ENCODE measurements around the gene DDX39A.
"Not testable (repeated sequence)": the region's sequence is repeated elsewhere in the genome, so short reads cannot be mapped to it uniquely, and the experiment has no call there.

Gene DDX39A

DNA sequence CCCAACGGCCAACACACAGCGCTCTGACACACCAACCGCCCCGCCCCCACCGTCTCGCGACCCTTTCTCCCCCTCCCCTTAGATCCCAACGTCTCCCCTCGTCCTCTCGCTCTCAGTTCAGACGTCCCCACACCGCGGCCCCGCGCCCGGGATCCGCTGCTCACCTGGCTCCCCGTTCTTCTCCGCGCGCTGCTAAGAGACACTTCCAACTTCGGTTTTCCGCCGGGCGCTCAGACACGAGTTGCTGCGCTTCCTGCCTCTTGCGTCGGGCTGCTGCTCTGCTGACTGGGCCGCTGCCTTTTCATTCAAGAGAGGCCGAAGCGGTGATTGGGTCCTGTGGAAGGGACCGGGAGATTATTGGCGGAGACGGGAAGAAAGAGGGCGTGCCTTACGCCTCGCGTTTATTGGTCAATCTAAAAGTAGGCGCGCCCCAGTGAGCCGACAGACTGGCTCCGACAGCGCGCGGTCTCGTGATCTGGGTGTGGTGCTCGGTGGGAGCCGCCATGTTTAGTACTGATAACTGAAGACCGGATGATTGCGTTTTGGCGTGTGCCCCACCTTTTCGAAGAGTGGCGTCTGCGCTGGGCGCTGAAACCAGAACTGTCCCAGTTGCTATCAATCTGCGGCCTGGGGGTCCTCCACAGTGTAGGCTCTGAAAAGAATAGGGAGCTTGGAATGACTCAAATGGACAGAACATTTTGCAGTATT is at the start of gene DDX39A:
Gene DDX39A (minus strand): TSS at position 236 of the 708 bp plus-strand sequence. CDS start 6,121 bp downstream, outside the sequence.
- Mint-ChIP-seq H3K36me3 (ENCODE audit: low read depth) (peaks cover 42% of the 10 kb centered on the region), H3K9me3 (no peaks in the 10 kb centered on the region), H3K27me3 (no peaks in the 10 kb centered on the region), H3K4me3 (peak within 1 kb of the TSS; percentile 95), H3K27ac (peak within 1 kb of the TSS; percentile 96), H3K4me1 (ENCODE audit: low read depth) (peaks cover 48% of the 10 kb centered on the region)
- intact Hi-C loops (cut with micrococcal nuclease), result no loop called here

DNA sequence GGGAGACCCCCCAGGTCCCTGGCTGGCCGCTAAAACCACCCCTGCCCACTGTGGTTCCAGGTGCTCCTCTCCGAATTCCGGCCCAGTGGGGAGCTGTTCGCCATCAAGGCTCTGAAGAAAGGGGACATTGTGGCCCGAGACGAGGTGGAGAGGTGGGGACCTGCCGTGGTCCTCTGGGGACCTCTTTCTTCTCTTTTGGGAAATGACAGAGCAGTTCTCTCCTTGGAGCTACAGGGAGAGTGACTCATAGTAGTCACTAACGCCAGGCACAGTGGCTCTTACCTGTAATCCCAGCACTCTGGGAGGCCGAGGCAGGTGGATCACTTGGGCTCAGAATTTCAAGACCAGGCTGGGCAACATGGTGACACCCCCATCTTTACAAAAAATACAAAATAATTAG is 48.7 kb upstream of the DDX39A start:
- H3K36me3 Mint-ChIP-seq (ENCODE audit: low read depth), result peaks cover 94% of the 10 kb centered on the region

DNA sequence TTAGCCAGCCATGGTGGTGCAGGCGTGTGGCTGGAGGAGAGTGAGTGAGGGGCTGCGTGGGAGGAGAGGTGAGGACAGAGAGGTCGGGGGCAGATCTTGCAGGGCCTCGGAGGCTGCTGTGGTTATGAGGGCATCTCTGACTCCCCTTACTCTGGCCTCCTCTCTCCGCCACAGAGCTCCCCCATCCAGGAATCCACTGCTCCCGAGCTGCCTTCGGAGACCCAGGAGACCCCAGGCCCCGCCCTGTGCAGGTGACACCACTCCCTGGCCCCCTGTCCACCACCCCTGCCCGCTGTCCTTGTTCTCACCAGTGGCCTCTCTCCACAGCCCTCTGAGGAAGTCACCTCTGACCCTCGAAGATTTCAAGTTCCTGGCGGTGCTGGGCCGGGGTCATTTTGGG is 48.2 kb upstream of the DDX39A start:
- Mint-ChIP-seq H3K4me3 (no peak overlapping the region), H3K27ac (no peak overlapping the region), H3K4me1 (ENCODE audit: low read depth) (peaks cover 9% of the 10 kb centered on the region), H3K9me3 (no peaks in the 10 kb centered on the region), H3K36me3 (ENCODE audit: low read depth) (peaks cover 98% of the 10 kb centered on the region), H3K27me3 (peaks cover 10% of the 10 kb centered on the region)
- intact Hi-C loops (cut with micrococcal nuclease), result no loop called here

More for the DNA sequence above, 48.7 kb upstream of the DDX39A start:
- Mint-ChIP-seq H3K27ac (no peak overlapping the region), H3K9me3 (no peaks in the 10 kb centered on the region), H3K27me3 (peaks cover 14% of the 10 kb centered on the region), H3K4me3 (no peak overlapping the region), H3K4me1 (ENCODE audit: low read depth) (peaks cover 14% of the 10 kb centered on the region)
- intact Hi-C loops (cut with micrococcal nuclease), result no loop called here

DNA sequence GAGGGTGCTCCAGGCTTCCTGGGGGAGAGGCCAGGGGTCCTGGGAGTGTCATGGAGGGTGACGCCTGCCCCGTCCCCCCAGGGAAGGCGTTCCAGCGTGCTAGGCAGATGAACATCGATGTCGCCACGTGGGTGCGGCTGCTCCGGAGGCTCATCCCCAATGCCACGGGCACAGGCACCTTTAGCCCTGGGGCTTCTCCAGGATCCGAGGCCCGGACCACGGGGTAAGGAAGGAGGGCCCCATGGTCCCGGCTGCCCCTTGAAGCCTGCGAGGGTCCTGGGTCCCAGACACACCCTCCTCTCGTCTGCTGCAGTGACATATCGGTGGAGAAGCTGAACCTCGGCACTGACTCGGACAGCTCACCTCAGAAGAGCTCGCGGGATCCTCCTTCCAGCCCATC is 44.6 kb upstream of the DDX39A start:
- H3K27me3 Mint-ChIP-seq, result no peaks in the 10 kb centered on the region
- no peak overlapping the region for H3K4me3 Mint-ChIP-seq
- H3K9me3 Mint-ChIP-seq, result no peaks in the 10 kb centered on the region
- intact Hi-C loops (cut with micrococcal nuclease), result no loop called here
- H3K4me1 Mint-ChIP-seq (ENCODE audit: low read depth), result peaks cover 12% of the 10 kb centered on the region
- peaks cover 100% of the 10 kb centered on the region for H3K36me3 Mint-ChIP-seq (ENCODE audit: low read depth)
- H3K27ac Mint-ChIP-seq, result no peak overlapping the region

DNA sequence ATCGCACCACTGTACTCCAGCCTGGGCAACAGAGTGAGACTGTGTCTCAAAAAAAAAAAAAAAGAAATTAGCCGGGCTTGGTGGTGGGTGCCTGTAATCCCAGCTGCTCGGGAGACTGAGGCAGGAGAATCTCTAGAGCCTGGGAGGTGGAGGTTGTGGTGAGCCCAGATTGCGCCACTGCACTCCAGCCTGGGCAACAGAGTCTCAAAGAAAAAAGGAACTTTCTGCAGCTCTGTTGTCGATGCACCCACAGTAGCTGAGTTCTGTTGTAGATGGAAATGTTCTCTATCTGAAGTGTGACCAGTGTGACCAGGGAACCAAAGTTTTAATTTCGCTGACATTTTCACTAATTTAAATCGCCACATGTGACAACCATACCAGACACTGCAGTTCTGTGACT is 43.3 kb upstream of the DDX39A start:
- H3K9me3 Mint-ChIP-seq; intact Hi-C loops (cut with micrococcal nuclease); H3K4me3 Mint-ChIP-seq: not testable (repeated sequence)

DNA sequence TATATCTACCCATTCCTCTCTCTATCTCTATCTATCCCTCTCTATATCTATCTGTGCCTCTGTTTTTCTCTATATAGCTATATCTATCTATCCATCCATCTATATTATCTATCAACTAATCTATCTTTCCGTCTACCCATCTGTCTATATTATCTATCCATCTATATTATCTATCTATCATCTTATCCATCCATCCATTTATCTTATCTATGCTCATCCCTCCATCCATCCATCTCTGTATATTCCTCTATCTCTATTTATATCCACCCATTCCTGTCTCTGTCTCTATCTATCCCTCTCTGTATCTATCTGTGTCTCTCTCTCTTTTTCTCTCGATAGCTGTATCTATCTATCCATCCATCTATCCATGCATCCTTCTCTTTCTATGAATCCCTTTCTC is 41.8 kb upstream of the DDX39A start:
- intact Hi-C loops (cut with micrococcal nuclease), result no loop called here
- Mint-ChIP-seq H3K4me3 (no peak overlapping the region), H3K27me3 (no peaks in the 10 kb centered on the region), H3K27ac (no peak overlapping the region), H3K4me1 (ENCODE audit: low read depth) (peaks cover 24% of the 10 kb centered on the region), H3K36me3 (ENCODE audit: low read depth) (peaks cover 97% of the 10 kb centered on the region), H3K9me3 (no peaks in the 10 kb centered on the region)

More for the DNA sequence above, 43.3 kb upstream of the DDX39A start:
- H3K36me3 Mint-ChIP-seq (ENCODE audit: low read depth), result peaks cover 100% of the 10 kb centered on the region
- peaks cover 24% of the 10 kb centered on the region for H3K4me1 Mint-ChIP-seq (ENCODE audit: low read depth)
- not testable (repeated sequence) for H3K27me3 Mint-ChIP-seq, H3K27ac Mint-ChIP-seq

DNA sequence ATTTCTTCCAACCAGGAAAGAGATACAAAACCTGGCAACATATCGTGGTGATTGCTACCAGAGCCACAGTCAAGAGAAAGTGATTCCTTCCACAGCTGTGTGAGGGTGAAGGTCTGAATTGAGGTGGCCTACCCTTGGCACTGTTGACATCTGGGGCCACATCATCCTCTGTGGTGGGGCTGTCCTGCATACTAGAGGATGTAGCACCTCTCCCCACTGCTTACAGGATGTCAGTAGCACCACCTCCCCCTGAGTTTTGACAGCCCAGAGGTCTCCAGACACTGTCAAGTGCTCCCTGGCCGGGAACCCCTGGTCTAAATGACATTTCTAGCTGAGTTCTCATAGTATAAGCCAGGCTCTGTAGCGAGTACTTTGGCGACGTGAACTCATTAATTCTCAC is 40.6 kb upstream of the DDX39A start:
- Mint-ChIP-seq H3K4me1 (ENCODE audit: low read depth) (peaks cover 24% of the 10 kb centered on the region), H3K36me3 (ENCODE audit: low read depth) (peaks cover 97% of the 10 kb centered on the region), H3K9me3 (no peaks in the 10 kb centered on the region), H3K27ac (no peak overlapping the region), H3K27me3 (no peaks in the 10 kb centered on the region), H3K4me3 (no peak overlapping the region)
- intact Hi-C loops (cut with micrococcal nuclease), result no loop called here

DNA sequence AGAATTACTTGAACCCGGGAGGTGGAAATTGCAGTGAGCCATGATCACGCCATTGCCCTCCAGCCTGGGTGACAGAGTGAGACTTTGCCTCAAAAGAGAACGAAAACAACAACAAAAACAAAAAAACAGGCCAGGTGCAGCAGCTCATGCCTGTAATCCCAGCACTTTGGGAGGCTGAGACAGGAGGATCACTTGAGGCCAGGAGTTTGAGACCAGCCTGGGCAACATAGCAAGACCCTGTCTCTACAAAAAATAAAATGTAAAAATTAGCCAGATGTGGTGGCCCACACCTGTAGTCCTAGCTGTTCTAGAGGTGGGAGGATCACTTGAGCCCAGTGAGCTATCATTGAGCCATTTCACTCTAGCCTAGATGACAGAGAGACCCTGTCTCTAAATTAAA is 33.2 kb upstream of the DDX39A start:
- H3K36me3 Mint-ChIP-seq (ENCODE audit: low read depth), result peaks cover 97% of the 10 kb centered on the region
- intact Hi-C loops (cut with micrococcal nuclease), result not testable (repeated sequence)

DNA sequence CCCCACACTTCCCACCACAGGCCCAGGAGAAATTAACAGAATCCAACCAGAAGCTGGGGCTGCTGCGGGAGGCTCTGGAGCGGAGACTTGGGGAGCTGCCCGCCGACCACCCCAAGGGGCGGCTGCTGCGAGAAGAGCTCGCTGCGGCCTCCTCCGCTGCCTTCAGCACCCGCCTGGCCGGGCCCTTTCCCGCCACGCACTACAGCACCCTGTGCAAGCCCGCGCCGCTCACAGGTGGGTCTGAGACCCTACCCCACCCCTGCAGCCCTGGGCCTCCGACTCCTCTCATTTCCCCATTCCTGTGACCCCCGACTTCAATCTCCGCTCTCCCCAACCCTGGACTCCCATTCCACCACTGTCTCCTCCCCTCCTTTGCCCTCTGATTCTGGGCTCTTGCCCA is 31.7 kb upstream of the DDX39A start:
- H3K4me3 Mint-ChIP-seq, result no peak overlapping the region
- intact Hi-C loops (cut with micrococcal nuclease), result no loop called here
- no peaks in the 10 kb centered on the region for H3K27me3 Mint-ChIP-seq
- H3K9me3 Mint-ChIP-seq, result no peaks in the 10 kb centered on the region
- no peak overlapping the region for H3K27ac Mint-ChIP-seq
- peaks cover 100% of the 10 kb centered on the region for H3K36me3 Mint-ChIP-seq (ENCODE audit: low read depth)
- peaks cover 7% of the 10 kb centered on the region for H3K4me1 Mint-ChIP-seq (ENCODE audit: low read depth)

More for the DNA sequence above, 33.2 kb upstream of the DDX39A start:
- not testable (repeated sequence) for H3K4me1 Mint-ChIP-seq (ENCODE audit: low read depth); H3K27me3 Mint-ChIP-seq; H3K27ac Mint-ChIP-seq; H3K4me3 Mint-ChIP-seq; H3K9me3 Mint-ChIP-seq

DNA sequence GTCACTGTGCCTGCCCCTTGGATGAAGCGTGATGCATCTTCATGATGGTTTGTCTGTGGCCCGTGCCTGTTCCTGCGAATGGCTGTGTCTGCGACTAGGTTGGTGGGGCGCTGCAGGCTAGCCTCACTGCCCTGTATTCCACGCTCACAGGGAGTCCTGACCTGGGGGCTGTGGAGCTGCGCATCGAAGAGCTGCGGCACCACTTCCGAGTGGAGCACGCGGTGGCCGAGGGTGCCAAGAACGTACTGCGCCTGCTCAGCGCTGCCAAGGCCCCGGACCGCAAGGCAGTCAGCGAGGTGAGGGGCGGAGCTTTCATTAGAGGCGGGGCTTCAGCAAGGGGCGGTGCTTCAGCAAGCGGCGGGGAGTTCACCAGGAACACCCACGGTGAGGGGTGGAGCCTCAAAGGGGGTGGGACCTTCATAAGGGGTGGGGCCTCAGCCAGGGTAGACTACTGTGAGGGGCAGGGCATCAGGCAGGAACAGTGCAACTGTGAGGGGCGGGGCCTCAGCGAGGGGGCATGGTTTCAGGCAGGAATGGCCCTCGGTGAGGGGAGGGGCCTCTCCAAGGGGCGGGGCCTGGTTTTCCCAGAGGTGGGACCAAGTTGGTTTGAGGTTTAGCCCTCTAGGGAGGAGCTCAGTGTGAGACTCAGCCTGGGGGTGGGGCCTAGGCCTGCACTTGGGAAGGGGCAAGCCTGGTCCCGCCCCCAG is 31.2 kb upstream of the DDX39A start:
- Mint-ChIP-seq H3K27me3 (no peaks in the 10 kb centered on the region), H3K4me1 (ENCODE audit: low read depth) (peaks cover 7% of the 10 kb centered on the region), H3K9me3 (no peaks in the 10 kb centered on the region), H3K36me3 (ENCODE audit: low read depth) (peaks cover 100% of the 10 kb centered on the region), H3K4me3 (no peak overlapping the region), H3K27ac (no peak overlapping the region)
- intact Hi-C loops (cut with micrococcal nuclease), result no loop called here

DNA sequence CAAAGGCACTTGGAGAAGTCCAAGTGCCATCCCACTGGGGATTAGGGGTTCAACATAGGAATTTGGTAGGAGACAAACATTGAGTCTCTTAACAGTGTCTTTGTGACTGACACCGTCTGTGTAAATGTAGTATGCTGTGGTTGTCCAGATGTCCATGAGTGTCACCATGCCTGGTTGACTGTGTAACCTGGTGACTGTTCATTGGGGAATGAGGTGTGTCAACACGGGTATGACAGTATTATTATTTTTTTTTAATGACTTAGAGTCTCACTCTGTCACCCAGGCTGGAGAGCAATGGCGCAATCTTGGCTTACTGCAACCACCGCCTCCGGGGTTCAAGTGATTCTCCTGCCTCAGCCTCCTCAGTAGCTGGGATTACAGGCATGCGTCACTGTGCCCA is 30.2 kb upstream of the DDX39A start:
- Mint-ChIP-seq H3K4me3 (no peak overlapping the region), H3K4me1 (ENCODE audit: low read depth) (peaks cover 7% of the 10 kb centered on the region), H3K27me3 (no peaks in the 10 kb centered on the region), H3K9me3 (no peaks in the 10 kb centered on the region), H3K36me3 (ENCODE audit: low read depth) (peaks cover 100% of the 10 kb centered on the region), H3K27ac (no peak overlapping the region)
- intact Hi-C loops (cut with micrococcal nuclease), result no loop called here

DNA sequence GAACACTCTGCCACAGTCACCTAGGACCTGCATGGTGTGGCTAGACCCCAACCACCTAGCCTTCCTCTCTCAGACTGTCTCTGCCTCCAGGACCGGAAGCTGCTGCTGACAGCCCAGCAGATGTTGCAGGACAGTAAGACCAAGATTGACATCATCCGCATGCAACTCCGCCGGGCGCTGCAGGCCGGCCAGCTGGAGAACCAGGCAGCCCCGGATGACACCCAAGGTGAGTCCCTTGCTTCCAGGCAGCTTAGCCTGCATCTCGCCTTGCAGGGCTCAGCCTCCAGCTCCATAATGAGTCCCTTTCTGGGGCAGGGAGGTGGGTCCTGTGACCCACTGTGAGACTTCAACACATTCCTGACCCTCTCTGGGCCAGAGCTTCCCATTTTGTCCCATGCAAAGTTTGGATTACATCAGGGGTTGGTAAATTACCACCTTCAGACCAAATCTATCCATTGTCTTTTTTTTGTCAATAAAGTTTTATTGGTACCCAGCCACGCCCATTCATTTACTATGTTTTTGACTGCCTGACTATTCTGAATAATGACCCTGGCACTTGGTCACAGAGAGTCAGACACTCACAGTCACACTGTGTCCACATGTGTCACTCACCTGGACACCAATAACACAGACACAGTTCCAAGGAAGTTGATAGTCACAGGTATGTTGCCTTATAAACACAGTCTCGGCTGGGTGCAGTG is 27.3 kb upstream of the DDX39A start:
- Mint-ChIP-seq H3K4me3 (no peak overlapping the region), H3K36me3 (ENCODE audit: low read depth) (peaks cover 100% of the 10 kb centered on the region), H3K9me3 (no peaks in the 10 kb centered on the region), H3K4me1 (ENCODE audit: low read depth) (peaks cover 10% of the 10 kb centered on the region), H3K27me3 (no peaks in the 10 kb centered on the region), H3K27ac (no peak overlapping the region)
- intact Hi-C loops (cut with micrococcal nuclease), result no loop called here

DNA sequence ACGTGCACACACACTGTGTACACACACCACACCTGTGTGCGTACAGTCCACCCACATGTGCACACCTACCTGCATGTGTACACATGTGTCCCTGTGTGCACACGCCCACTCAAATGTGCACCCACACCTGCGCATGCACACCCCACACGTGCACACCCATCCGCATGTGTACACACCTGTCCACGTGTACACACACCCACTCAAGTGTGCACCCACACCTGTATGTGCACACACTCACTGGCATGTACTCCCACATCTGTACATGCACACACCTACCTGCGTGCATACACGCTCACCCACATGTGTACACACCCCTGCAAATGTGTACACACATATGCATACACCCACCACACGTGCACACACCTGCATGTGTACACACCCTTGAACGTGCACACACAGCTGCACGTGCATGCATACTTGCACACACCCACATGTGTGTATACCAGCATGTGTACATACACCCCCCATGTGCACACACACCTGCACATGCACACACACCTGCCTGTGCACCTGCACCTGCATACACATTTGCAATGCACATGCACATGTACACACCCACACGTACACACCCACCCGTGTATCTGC is 24.6 kb upstream of the DDX39A start:
- Mint-ChIP-seq H3K9me3 (no peaks in the 10 kb centered on the region), H3K4me3 (no peak overlapping the region), H3K36me3 (ENCODE audit: low read depth) (peaks cover 89% of the 10 kb centered on the region), H3K27me3 (no peaks in the 10 kb centered on the region), H3K4me1 (ENCODE audit: low read depth) (peaks cover 31% of the 10 kb centered on the region), H3K27ac (no peak overlapping the region)
- intact Hi-C loops (cut with micrococcal nuclease), result no loop called here

Measured in dendritic cell treated with granulocyte-macrophage colony-stimulating factor and Interleukin-4, amounts not matched to agents 40 ng/mL and 50 ng/mL, for 4 days (primary cell).